DND-41 (cell line): Measurements from ENCODE around the gene ENAM.

ENCODE experiments used
- ATAC-seq: fragments of 200-7000 bp; cut with Tn5 transposase; 3 replicates; pipeline ENCODE4 v1.9.1; 2021; ENCODE audit warnings: low read depth; ENCODE audit not compliant: insufficient read depth
- DNase-seq: peaks from one replicate; pipeline ENCODE4 v3.0.0-alpha.2; 2020
- H2AFZ ChIP-seq: 2 replicates; pipeline ENCODE4 v1.6.0; 2012; ENCODE audit warnings: low read depth, low read length
- H3K27ac ChIP-seq: 2 replicates; pipeline ENCODE4 v1.5.1; 2012; ENCODE audit warnings: low read length, inconsistent platforms
- H3K27me3 ChIP-seq: fragments of 200-600 bp; sonication (generic); 2 replicates; pipeline ENCODE4 v1.6.0; 2012; ENCODE audit warnings: low read length, mild to moderate bottlenecking, inconsistent platforms; ENCODE audit not compliant: insufficient read depth, poor library complexity
- H3K36me3 ChIP-seq: 2 replicates; pipeline ENCODE4 v1.5.1; 2012; ENCODE audit warnings: low read length, inconsistent platforms; ENCODE audit not compliant: insufficient read depth
- H3K4me1 ChIP-seq: 2 replicates; pipeline ENCODE4 v1.5.1; 2012; ENCODE audit warnings: mild to moderate bottlenecking, low read length; ENCODE audit not compliant: insufficient read depth
- H3K4me2 ChIP-seq: 2 replicates; pipeline ENCODE4 v1.6.0; 2012; ENCODE audit warnings: mild to moderate bottlenecking, moderate library complexity, low read length, inconsistent platforms; ENCODE audit not compliant: insufficient read depth
- H3K4me3 ChIP-seq, 2 experiments: fragments of 200-600 bp in 1 of 2; shearing (Covaris generic) in 1 of 2; 2 replicates each; pipeline ENCODE4 v1.5.1; 2012 to 2016; ENCODE audit warnings: inconsistent platforms in 2 of 2, low read length in 2 of 2, mild to moderate bottlenecking in 2 of 2, low read depth in 1 of 2, moderate library complexity in 1 of 2
- H3K79me2 ChIP-seq: 2 replicates; pipeline ENCODE4 v1.6.0; 2012; ENCODE audit warnings: low read length, inconsistent platforms; ENCODE audit not compliant: insufficient read depth
- H3K9ac ChIP-seq: 2 replicates; pipeline ENCODE4 v1.6.0; 2012; ENCODE audit warnings: low read depth, mild to moderate bottlenecking, inconsistent platforms, low read length, moderate library complexity
- H3K9me3 ChIP-seq: 2 replicates; pipeline ENCODE4 v1.5.1; 2012; ENCODE audit warnings: low read length, moderate library complexity, mild to moderate bottlenecking, inconsistent platforms; ENCODE audit not compliant: insufficient read depth, severe bottlenecking
- H4K20me1 ChIP-seq: 2 replicates; pipeline ENCODE4 v1.6.0; 2012; ENCODE audit warnings: low read length; ENCODE audit not compliant: insufficient read depth
- EZH2 ChIP-seq: IDR thresholded peaks from 3 replicates; pipeline ENCODE4 v1.6.1; 2012; ENCODE audit warnings: borderline replicate concordance, low read depth, mild to moderate bottlenecking, moderate library complexity, low read length, inconsistent platforms; ENCODE audit not compliant: severe bottlenecking
- TF ChIP-seq, protein P1 (sequence below): IDR thresholded peaks from 2 replicates; pipeline ENCODE4 v1.5.1; 2012; ENCODE audit warnings: borderline replicate concordance, low read length, moderate library complexity, mild to moderate bottlenecking; ENCODE audit not compliant: poor library complexity, severe bottlenecking; ENCODE audit errors: extremely low read depth

Gene ENAM

DNA sequence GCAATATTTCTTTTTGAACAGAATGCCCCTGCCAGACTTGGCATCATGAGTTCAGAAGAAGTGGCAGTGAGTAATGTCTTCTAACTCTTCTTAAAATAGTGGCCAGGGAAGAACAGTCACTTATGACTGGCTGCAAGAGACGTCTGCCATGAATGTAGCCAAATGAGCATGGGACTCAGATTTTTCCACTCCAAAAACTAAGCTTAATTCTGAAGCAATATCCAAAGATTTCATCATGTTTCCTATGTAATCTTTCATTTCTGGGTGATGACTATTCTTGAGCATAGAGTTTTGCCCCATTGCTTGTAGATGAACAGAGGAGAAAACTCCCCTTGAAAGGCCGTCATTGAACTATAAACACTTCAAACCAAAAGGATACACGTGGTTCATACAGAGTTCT is 24.7 kb upstream of the ENAM start:
- Histone ChIP-seq H3K9me3 (no peaks in the 10 kb centered on the region), H3K36me3 (no peaks in the 10 kb centered on the region), H3K4me3 (no peak overlapping the region), H3K79me2 (no peaks in the 10 kb centered on the region), H4K20me1 (no peaks in the 10 kb centered on the region), H2AFZ (peak overlapping the region; percentile 37; the same call in 1 of the 2 replicates), H3K4me2 (no peak overlapping the region), H3K9ac (no peak overlapping the region), H3K4me1 (peaks cover 10% of the 10 kb centered on the region), H3K27ac (no peak overlapping the region), H3K27me3 (no peaks in the 10 kb centered on the region)
- no peak for TF ChIP-seq EZH2
- TF ChIP-seq, protein P1, sequence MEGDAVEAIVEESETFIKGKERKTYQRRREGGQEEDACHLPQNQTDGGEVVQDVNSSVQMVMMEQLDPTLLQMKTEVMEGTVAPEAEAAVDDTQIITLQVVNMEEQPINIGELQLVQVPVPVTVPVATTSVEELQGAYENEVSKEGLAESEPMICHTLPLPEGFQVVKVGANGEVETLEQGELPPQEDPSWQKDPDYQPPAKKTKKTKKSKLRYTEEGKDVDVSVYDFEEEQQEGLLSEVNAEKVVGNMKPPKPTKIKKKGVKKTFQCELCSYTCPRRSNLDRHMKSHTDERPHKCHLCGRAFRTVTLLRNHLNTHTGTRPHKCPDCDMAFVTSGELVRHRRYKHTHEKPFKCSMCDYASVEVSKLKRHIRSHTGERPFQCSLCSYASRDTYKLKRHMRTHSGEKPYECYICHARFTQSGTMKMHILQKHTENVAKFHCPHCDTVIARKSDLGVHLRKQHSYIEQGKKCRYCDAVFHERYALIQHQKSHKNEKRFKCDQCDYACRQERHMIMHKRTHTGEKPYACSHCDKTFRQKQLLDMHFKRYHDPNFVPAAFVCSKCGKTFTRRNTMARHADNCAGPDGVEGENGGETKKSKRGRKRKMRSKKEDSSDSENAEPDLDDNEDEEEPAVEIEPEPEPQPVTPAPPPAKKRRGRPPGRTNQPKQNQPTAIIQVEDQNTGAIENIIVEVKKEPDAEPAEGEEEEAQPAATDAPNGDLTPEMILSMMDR = no peak
- no peak for DNase-seq
- ATAC-seq = no peak

DNA sequence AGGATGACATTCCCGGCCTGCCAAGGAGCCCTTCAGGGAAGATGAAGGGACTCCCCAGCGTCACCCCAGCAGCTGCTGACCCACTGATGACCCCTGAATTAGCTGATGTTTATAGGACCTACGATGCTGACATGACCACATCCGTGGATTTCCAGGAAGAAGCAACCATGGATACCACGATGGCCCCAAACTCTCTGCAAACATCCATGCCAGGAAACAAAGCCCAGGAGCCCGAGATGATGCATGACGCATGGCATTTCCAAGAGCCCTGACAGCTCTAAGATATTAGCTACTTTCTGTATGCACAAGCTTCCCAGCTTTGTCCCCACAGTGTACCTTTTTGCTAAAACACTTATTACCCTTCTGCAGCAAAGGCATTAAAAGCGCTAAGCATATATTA is 22.1 kb upstream of the ENAM start:
- H3K27ac ChIP-seq = no peak overlapping the region
- H3K4me2 ChIP-seq = no peak overlapping the region
- TF ChIP-seq, protein P1 = no peak
- no peak for TF ChIP-seq EZH2
- H3K4me1 ChIP-seq = peaks cover 7% of the 10 kb centered on the region
- H3K36me3 ChIP-seq = no peaks in the 10 kb centered on the region
- no peak overlapping the region for H2AFZ ChIP-seq
- ATAC-seq (no peak), DNase-seq (no peak)
- no peaks in the 10 kb centered on the region for H3K27me3 ChIP-seq
- no peak overlapping the region for H3K9ac ChIP-seq
- H3K9me3 ChIP-seq = no peaks in the 10 kb centered on the region
- no peak overlapping the region for H3K4me3 ChIP-seq
- H4K20me1 ChIP-seq = no peaks in the 10 kb centered on the region
- no peaks in the 10 kb centered on the region for H3K79me2 ChIP-seq

DNA sequence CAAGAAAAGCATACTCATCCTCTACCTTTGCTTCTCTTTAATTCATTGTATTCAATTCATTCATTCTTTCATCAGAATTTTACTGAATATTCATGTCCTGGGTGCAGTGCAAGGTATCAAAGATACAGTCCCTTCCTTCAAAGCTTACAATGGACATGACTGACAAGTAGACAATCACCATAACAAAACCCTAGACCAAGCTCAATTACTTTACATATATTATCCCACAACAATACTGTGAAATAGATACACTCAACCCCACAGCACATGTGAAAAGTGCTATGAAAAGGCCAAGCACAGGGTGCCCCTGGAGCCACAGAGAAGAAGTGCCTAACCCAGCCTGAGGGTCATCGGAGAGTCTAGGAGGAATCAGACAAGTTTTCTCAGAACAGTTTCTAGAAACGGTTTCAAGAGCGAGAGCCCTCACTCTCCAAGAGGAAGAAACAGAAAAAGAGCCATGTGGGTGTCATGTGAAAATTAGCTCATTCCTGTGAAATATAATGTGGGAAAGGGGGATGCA is 21.1 kb upstream of the ENAM start:
- no peaks in the 10 kb centered on the region for H3K9me3 ChIP-seq
- DNase-seq (no peak), ATAC-seq (no peak)
- no peak overlapping the region for H3K27ac ChIP-seq
- H3K4me2 ChIP-seq = no peak overlapping the region
- no peaks in the 10 kb centered on the region for H3K36me3 ChIP-seq
- no peaks in the 10 kb centered on the region for H4K20me1 ChIP-seq
- no peak for TF ChIP-seq EZH2
- TF ChIP-seq, protein P1 = no peak
- H3K9ac ChIP-seq = no peak overlapping the region
- H3K27me3 ChIP-seq = no peaks in the 10 kb centered on the region
- no peaks in the 10 kb centered on the region for H3K79me2 ChIP-seq
- H3K4me3 ChIP-seq = no peak overlapping the region
- H2AFZ ChIP-seq = no peak overlapping the region
- H3K4me1 ChIP-seq = no peaks in the 10 kb centered on the region; the same call in 1 of the 2 replicates

DNA sequence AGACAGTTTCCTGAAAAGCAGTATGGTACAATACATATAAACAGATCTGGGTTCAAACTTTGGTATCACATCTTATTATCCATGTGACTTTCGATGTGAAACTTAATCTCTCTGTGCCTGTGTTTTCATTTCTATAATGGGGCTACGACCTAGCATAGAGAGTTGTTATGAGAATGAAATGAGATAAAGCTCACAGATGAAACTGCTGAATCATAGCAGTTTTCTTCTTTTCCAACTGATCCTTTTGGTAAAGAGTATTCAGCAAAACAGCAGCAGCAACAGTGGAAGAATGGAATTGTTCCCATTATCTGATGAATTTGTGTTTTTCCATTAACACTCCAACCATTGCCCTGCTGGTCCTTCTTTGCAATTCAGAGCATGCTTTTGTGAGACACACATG is 20.2 kb upstream of the ENAM start:
- Histone ChIP-seq H3K27ac (no peak overlapping the region), H3K79me2 (no peaks in the 10 kb centered on the region), H4K20me1 (no peaks in the 10 kb centered on the region), H3K4me3 (no peak overlapping the region), H3K4me2 (no peak overlapping the region), H3K9me3 (no peaks in the 10 kb centered on the region), H3K36me3 (no peaks in the 10 kb centered on the region), H3K27me3 (no peaks in the 10 kb centered on the region), H3K9ac (no peak overlapping the region), H2AFZ (no peak overlapping the region), H3K4me1 (peaks cover 8% of the 10 kb centered on the region)
- DNase-seq = no peak
- TF ChIP-seq EZH2 = no peak
- TF ChIP-seq, protein P1 = no peak
- no peak for ATAC-seq
